ENCODE data around the gene OR2K2. TPM values are rescaled to one million over a fixed set of nuclear protein-coding genes. Genes with fewer than 3 reads are reported as not detected.

Gene OR2K2
- total RNA-seq: not detected
- long read RNA-seq: 0 reads

- TF ChIP-seq CTCF (IDR thresholded peaks at IDR 0.05; ENCODE audit: borderline replicate concordance): no peak
- H3K9me3 ChIP-seq (replicated peaks): no peaks in the 10 kb centered on the region
- H3K27ac ChIP-seq (replicated peaks): no peak within 1 kb of the TSS
- H3K4me3 ChIP-seq: no peak within 1 kb of the TSS
- peaks cover 16% of the 10 kb centered on the region for H3K27me3 ChIP-seq (ENCODE audit: low read depth)
- intact Hi-C loops (cut with micrococcal nuclease): no loop called here
- H3K4me1 ChIP-seq: no peaks in the 10 kb centered on the region
- no peak for DNase-seq
- no peaks in the 10 kb centered on the region for H3K36me3 ChIP-seq
Measured at GRCh38 chr9:111330124-111330523, at the start of gene OR2K2. TSS of gene OR2K2 (minus strand) at chr9:111330224. CDS start at chr9:111328433, 1,791 bp downstream.

- Histone ChIP-seq H3K36me3 (peaks cover 97% of the 10 kb centered on the region), H3K27ac (replicated peaks) (no peak overlapping the region), H3K4me3 (no peak overlapping the region), H3K27me3 (ENCODE audit: low read depth) (no peaks in the 10 kb centered on the region), H3K4me1 (no peaks in the 10 kb centered on the region), H3K9me3 (replicated peaks) (no peaks in the 10 kb centered on the region)
- no peak for TF ChIP-seq CTCF (IDR thresholded peaks at IDR 0.05; ENCODE audit: borderline replicate concordance)
- no peak for DNase-seq
- intact Hi-C loops (cut with micrococcal nuclease): no loop called here
Measured at GRCh38 chr9:111375817-111376564, 46.0 kb upstream of the OR2K2 start.

GRCh38 chr9:111375062-111375461 is 45.0 kb upstream of the OR2K2 start:
- intact Hi-C loops (cut with micrococcal nuclease): no loop called here
- no peak for DNase-seq
- TF ChIP-seq CTCF (IDR thresholded peaks at IDR 0.05; ENCODE audit: borderline replicate concordance): no peak
- H3K27ac ChIP-seq (replicated peaks): no peak overlapping the region
- H3K27me3 ChIP-seq (ENCODE audit: low read depth): no peaks in the 10 kb centered on the region
- H3K4me3 ChIP-seq: no peak overlapping the region
- peaks cover 97% of the 10 kb centered on the region for H3K36me3 ChIP-seq
- no peaks in the 10 kb centered on the region for H3K4me1 ChIP-seq
- H3K9me3 ChIP-seq (replicated peaks): no peaks in the 10 kb centered on the region

- intact Hi-C loops (cut with micrococcal nuclease): no loop called here
- no peak for DNase-seq
- H3K27ac ChIP-seq (replicated peaks): no peak overlapping the region
- no peaks in the 10 kb centered on the region for H3K9me3 ChIP-seq (replicated peaks)
- no peaks in the 10 kb centered on the region for H3K4me1 ChIP-seq
- no peak for TF ChIP-seq CTCF (IDR thresholded peaks at IDR 0.05; ENCODE audit: borderline replicate concordance)
- peaks cover 97% of the 10 kb centered on the region for H3K36me3 ChIP-seq
- H3K4me3 ChIP-seq: no peak overlapping the region
- H3K27me3 ChIP-seq (ENCODE audit: low read depth): no peaks in the 10 kb centered on the region
Measured at GRCh38 chr9:111372297-111372696, 42.3 kb upstream of the OR2K2 start.

GRCh38 chr9:111366978-111367377 is 37.0 kb upstream of the OR2K2 start:
- H3K9me3 ChIP-seq (replicated peaks): no peaks in the 10 kb centered on the region
- H3K36me3 ChIP-seq: peaks cover 100% of the 10 kb centered on the region
- DNase-seq: no peak
- no peaks in the 10 kb centered on the region for H3K4me1 ChIP-seq
- TF ChIP-seq CTCF (IDR thresholded peaks at IDR 0.05; ENCODE audit: borderline replicate concordance): no peak
- no peak overlapping the region for H3K27ac ChIP-seq (replicated peaks)
- H3K27me3 ChIP-seq (ENCODE audit: low read depth): no peaks in the 10 kb centered on the region
- no peak overlapping the region for H3K4me3 ChIP-seq
- intact Hi-C loops (cut with micrococcal nuclease): no loop called here
